PC-9 (cell line): ENCODE measurements around the gene SLCO2A1.

Experiments
- EZH2 ChIP-seq: fragments of 200-600 bp; sonication (generic); IDR thresholded peaks from 2 replicates; pipeline ENCODE4 v1.8.0; 2017; ENCODE audit warnings: antibody characterized with exemption, low read depth
- TF ChIP-seq, protein P1 (sequence below): fragments of 200-600 bp; sonication (generic); conservative IDR thresholded peaks from 2 replicates; pipeline ENCODE4 v1.6.1; 2017; ENCODE audit warnings: mixed run types, antibody characterized with exemption, mild to moderate bottlenecking, moderate library complexity

DNA sequence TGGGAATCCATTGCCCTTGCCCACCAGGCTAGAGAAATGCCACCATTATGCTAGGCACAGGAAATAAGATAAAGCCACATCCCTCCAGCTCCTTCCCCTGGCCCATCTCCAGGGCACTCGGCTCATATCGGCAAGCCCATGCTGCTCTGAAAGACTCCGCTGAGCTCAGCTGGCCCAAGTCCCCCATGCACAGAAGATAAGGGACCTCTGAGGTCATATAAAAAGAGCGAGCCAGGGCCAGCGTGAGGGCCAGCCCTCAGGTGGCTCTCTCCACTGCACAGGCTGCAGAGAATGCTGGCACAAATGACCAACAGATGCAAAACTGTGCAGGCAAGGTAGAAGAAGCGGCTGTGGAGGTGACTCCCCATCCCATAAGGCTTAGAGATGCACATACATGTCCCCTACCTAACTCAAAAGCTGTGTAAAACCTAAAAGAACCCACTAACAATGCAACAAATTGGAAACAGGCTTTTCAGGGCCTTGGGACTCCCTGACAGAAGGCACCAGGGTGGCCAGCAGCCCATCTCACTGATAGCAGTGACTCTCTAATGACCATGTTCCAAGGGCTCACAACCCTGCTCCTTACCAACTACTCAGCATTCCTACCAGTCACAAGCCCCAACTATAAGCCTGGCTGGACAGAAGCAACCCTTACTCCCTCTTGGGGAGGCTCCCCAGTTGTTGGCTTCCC, 137.0 kb downstream of the SLCO2A1 start:
- TF ChIP-seq, protein P1, sequence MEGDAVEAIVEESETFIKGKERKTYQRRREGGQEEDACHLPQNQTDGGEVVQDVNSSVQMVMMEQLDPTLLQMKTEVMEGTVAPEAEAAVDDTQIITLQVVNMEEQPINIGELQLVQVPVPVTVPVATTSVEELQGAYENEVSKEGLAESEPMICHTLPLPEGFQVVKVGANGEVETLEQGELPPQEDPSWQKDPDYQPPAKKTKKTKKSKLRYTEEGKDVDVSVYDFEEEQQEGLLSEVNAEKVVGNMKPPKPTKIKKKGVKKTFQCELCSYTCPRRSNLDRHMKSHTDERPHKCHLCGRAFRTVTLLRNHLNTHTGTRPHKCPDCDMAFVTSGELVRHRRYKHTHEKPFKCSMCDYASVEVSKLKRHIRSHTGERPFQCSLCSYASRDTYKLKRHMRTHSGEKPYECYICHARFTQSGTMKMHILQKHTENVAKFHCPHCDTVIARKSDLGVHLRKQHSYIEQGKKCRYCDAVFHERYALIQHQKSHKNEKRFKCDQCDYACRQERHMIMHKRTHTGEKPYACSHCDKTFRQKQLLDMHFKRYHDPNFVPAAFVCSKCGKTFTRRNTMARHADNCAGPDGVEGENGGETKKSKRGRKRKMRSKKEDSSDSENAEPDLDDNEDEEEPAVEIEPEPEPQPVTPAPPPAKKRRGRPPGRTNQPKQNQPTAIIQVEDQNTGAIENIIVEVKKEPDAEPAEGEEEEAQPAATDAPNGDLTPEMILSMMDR: no peak
- TF ChIP-seq EZH2: no peak
